Stomach (tissue), 4 donors: ENCODE data around the gene LYVE1.

ENCODE experiments used
- EP300 ChIP-seq: sonication (generic); formaldehyde crosslinking; IDR thresholded peaks from one replicate; pipeline ENCODE4 v1.6.1; 2017; ENCODE audit warnings: antibody characterized with exemption
- POLR2A ChIP-seq, 4 donors: fragments of 450-650 bp; IDR thresholded peaks; one replicate each; pipeline ENCODE4 v1.6.1; 2016; ENCODE audit warnings: antibody characterized with exemption in 4 of 4, control low read depth in 2 of 4, mild to moderate bottlenecking in 1 of 4, moderate library complexity in 1 of 4
- POLR2AphosphoS5 ChIP-seq, 3 donors: sonication (generic); formaldehyde crosslinking; IDR thresholded peaks; one replicate each; pipeline ENCODE4 v1.6.1; 2016; ENCODE audit warnings: antibody characterized with exemption in 3 of 3
- TF ChIP-seq, protein P1 (sequence below), 7 experiments: fragments of 450-650 bp in 4 of 7; fragments of 200-600 bp in 3 of 7; sonication (generic) in 3 of 7; IDR thresholded peaks; one replicate each; pipeline ENCODE4 v1.5.1; 2016 to 2019; ENCODE audit warnings: antibody characterized with exemption in 7 of 7, control low read depth in 2 of 7, mild to moderate bottlenecking in 1 of 7

- TF ChIP-seq, protein P1, sequence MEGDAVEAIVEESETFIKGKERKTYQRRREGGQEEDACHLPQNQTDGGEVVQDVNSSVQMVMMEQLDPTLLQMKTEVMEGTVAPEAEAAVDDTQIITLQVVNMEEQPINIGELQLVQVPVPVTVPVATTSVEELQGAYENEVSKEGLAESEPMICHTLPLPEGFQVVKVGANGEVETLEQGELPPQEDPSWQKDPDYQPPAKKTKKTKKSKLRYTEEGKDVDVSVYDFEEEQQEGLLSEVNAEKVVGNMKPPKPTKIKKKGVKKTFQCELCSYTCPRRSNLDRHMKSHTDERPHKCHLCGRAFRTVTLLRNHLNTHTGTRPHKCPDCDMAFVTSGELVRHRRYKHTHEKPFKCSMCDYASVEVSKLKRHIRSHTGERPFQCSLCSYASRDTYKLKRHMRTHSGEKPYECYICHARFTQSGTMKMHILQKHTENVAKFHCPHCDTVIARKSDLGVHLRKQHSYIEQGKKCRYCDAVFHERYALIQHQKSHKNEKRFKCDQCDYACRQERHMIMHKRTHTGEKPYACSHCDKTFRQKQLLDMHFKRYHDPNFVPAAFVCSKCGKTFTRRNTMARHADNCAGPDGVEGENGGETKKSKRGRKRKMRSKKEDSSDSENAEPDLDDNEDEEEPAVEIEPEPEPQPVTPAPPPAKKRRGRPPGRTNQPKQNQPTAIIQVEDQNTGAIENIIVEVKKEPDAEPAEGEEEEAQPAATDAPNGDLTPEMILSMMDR (IDR thresholded peaks at IDR 0.05) = no peak
- no peak for TF ChIP-seq POLR2A (IDR thresholded peaks at IDR 0.05)
- TF ChIP-seq EP300 = no peak
- no peak for TF ChIP-seq POLR2AphosphoS5 (IDR thresholded peaks at IDR 0.05)
Measured at GRCh38 chr11:10564030-10564429, 4.4 kb downstream of the LYVE1 start.
